Parathyroid adenoma (tissue), 2 donors: ENCODE results near the gene GPC6.

Experiments
- H2AFZ ChIP-seq: fragments of 300-600 bp; sonication (generic); one replicate; pipeline ENCODE4 v1.7.0; 2017; ENCODE audit warnings: antibody characterized with exemption, mild to moderate bottlenecking
- H3K27ac ChIP-seq: fragments of 300-600 bp; sonication (generic); one replicate; pipeline ENCODE4 v1.7.0; 2017
- H3K27me3 ChIP-seq: fragments of 300-600 bp; sonication (generic); one replicate; pipeline ENCODE4 v1.7.0; 2017; ENCODE audit warnings: low read length; ENCODE audit not compliant: control insufficient read depth, insufficient read depth
- H3K36me3 ChIP-seq: fragments of 300-600 bp; sonication (generic); one replicate; pipeline ENCODE4 v1.7.0; 2017; ENCODE audit warnings: low read length; ENCODE audit not compliant: control insufficient read depth, insufficient read depth
- H3K4me1 ChIP-seq: fragments of 300-600 bp; sonication (generic); one replicate; pipeline ENCODE4 v1.7.0; 2017; ENCODE audit warnings: control low read depth
- H3K4me2 ChIP-seq: fragments of 300-600 bp; sonication (generic); one replicate; pipeline ENCODE4 v1.7.0; 2017; ENCODE audit warnings: low read length
- H3K4me3 ChIP-seq: fragments of 300-600 bp; sonication (generic); one replicate; pipeline ENCODE4 v1.7.0; 2017; ENCODE audit warnings: low read depth, low read length
- H3K79me2 ChIP-seq: fragments of 300-600 bp; sonication (generic); one replicate; pipeline ENCODE4 v1.7.0; 2017; ENCODE audit warnings: control low read depth
- H3K9ac ChIP-seq: fragments of 300-600 bp; sonication (generic); one replicate; pipeline ENCODE4 v1.7.0; 2017; ENCODE audit warnings: mild to moderate bottlenecking
- H3K9me3 ChIP-seq: fragments of 300-600 bp; sonication (generic); one replicate; pipeline ENCODE4 v1.7.0; 2017; ENCODE audit warnings: low read length; ENCODE audit not compliant: control insufficient read depth
- CTCF ChIP-seq: fragments of 300-600 bp; sonication (generic); IDR thresholded peaks from one replicate; pipeline ENCODE4 v1.7.0; 2017; ENCODE audit warnings: antibody characterized with exemption, mild to moderate bottlenecking
- donor health status: primary hyperparathyroidism.

GPC6 gene

GRCh38 chr13:94303644-94304174 lies 1077.1 kb downstream of the GPC6 start:
- no peaks in the 10 kb centered on the region for H3K4me1 ChIP-seq
- no peaks in the 10 kb centered on the region for H3K79me2 ChIP-seq
- H3K9ac ChIP-seq, result no peak overlapping the region
- no peak for TF ChIP-seq CTCF
- H3K27ac ChIP-seq, result no peak overlapping the region
- H2AFZ ChIP-seq, result no peak overlapping the region
- H3K4me2 ChIP-seq, result no peak overlapping the region
- no peaks in the 10 kb centered on the region for H3K9me3 ChIP-seq
- no peak overlapping the region for H3K4me3 ChIP-seq
- H3K27me3 ChIP-seq, result no peaks in the 10 kb centered on the region
- H3K36me3 ChIP-seq, result no peaks in the 10 kb centered on the region

GRCh38 chr13:94305033-94305432 lies 1078.4 kb downstream of the GPC6 start:
- H3K36me3 ChIP-seq, result no peaks in the 10 kb centered on the region
- no peaks in the 10 kb centered on the region for H3K9me3 ChIP-seq
- no peak for TF ChIP-seq CTCF
- no peak overlapping the region for H3K9ac ChIP-seq
- no peak overlapping the region for H3K27ac ChIP-seq
- H2AFZ ChIP-seq, result no peak overlapping the region
- no peak overlapping the region for H3K4me2 ChIP-seq
- H3K4me1 ChIP-seq, result no peaks in the 10 kb centered on the region
- no peaks in the 10 kb centered on the region for H3K79me2 ChIP-seq
- no peaks in the 10 kb centered on the region for H3K27me3 ChIP-seq
- no peak overlapping the region for H3K4me3 ChIP-seq

GRCh38 chr13:94305463-94305862 lies 1078.9 kb downstream of the GPC6 start:
- H3K79me2 ChIP-seq, result no peaks in the 10 kb centered on the region
- H3K9ac ChIP-seq, result no peak overlapping the region
- H2AFZ ChIP-seq, result no peak overlapping the region
- H3K4me1 ChIP-seq, result no peaks in the 10 kb centered on the region
- H3K27me3 ChIP-seq, result no peaks in the 10 kb centered on the region
- H3K36me3 ChIP-seq, result no peaks in the 10 kb centered on the region
- no peak overlapping the region for H3K4me2 ChIP-seq
- no peak overlapping the region for H3K4me3 ChIP-seq
- no peak for TF ChIP-seq CTCF
- H3K9me3 ChIP-seq, result no peaks in the 10 kb centered on the region
- H3K27ac ChIP-seq, result no peak overlapping the region

GRCh38 chr13:94305934-94306333 lies 1079.3 kb downstream of the GPC6 start:
- H3K4me1 ChIP-seq, result no peaks in the 10 kb centered on the region
- TF ChIP-seq CTCF, result no peak
- H3K4me3 ChIP-seq, result no peak overlapping the region
- H3K36me3 ChIP-seq, result no peaks in the 10 kb centered on the region
- H3K79me2 ChIP-seq, result no peaks in the 10 kb centered on the region
- no peak overlapping the region for H3K9ac ChIP-seq
- H3K9me3 ChIP-seq, result no peaks in the 10 kb centered on the region
- no peak overlapping the region for H2AFZ ChIP-seq
- H3K27me3 ChIP-seq, result no peaks in the 10 kb centered on the region
- no peak overlapping the region for H3K27ac ChIP-seq
- H3K4me2 ChIP-seq, result no peak overlapping the region

- H3K27ac ChIP-seq, result no peak overlapping the region
- H3K9ac ChIP-seq, result no peak overlapping the region
- TF ChIP-seq CTCF, result no peak
- no peaks in the 10 kb centered on the region for H3K27me3 ChIP-seq
- H3K4me3 ChIP-seq, result no peak overlapping the region
- no peak overlapping the region for H2AFZ ChIP-seq
- H3K4me2 ChIP-seq, result no peak overlapping the region
- no peaks in the 10 kb centered on the region for H3K79me2 ChIP-seq
- H3K36me3 ChIP-seq, result no peaks in the 10 kb centered on the region
- H3K9me3 ChIP-seq, result no peaks in the 10 kb centered on the region
- H3K4me1 ChIP-seq, result no peaks in the 10 kb centered on the region
Measured at GRCh38 chr13:94308832-94309231, 1082.2 kb downstream of the GPC6 start.
